Measurements from ENCODE around the gene METTL26.

The METTL26 gene

GRCh38 chr16:636206-637080, at the start of gene METTL26:
TSS of gene METTL26 (minus strand) at chr16:636305. CDS start at chr16:636290, 15 bp downstream.
- no peak for DNase-seq (ENCODE audit: extremely low read depth, low read depth)
- no peak for TF ChIP-seq CTCF (IDR thresholded peaks at IDR 0.05; ENCODE audit: low read depth, low read length, missing control alignments)
- peak within 1 kb of the TSS; percentile 87 for H3K4me3 ChIP-seq (replicated peaks; ENCODE audit: low read depth, low read length)

GRCh38 chr16:684961-685696, 49.0 kb upstream of the METTL26 start:
- H3K4me3 ChIP-seq (replicated peaks; ENCODE audit: low read depth, low read length) = no peak overlapping the region
- DNase-seq (ENCODE audit: extremely low read depth, low read depth) = no peak
- no peak for TF ChIP-seq CTCF (IDR thresholded peaks at IDR 0.05; ENCODE audit: low read depth, low read length, missing control alignments)

GRCh38 chr16:684071-684794, 48.1 kb upstream of the METTL26 start, which contains the start of gene JMJD8:
TSS of gene JMJD8 (minus strand) at chr16:684334. CDS start at chr16:684319, 15 bp downstream.
- peak; percentile 75 for DNase-seq (ENCODE audit: extremely low read depth, low read depth)
- no peak for TF ChIP-seq CTCF (IDR thresholded peaks at IDR 0.05; ENCODE audit: low read depth, low read length, missing control alignments)
- H3K4me3 ChIP-seq (replicated peaks; ENCODE audit: low read depth, low read length) = peak within 1 kb of the TSS; percentile 83

- TF ChIP-seq CTCF (IDR thresholded peaks at IDR 0.05; ENCODE audit: low read depth, low read length, missing control alignments) = no peak
- DNase-seq (ENCODE audit: extremely low read depth, low read depth) = no peak
- H3K4me3 ChIP-seq (replicated peaks; ENCODE audit: low read depth, low read length) = peak overlapping the region; percentile 83
These were observed 47.4 kb upstream of the METTL26 start for GRCh38 chr16:683396-684070.

- peak overlapping the region; percentile 83 for H3K4me3 ChIP-seq (replicated peaks; ENCODE audit: low read depth, low read length)
- no peak for TF ChIP-seq CTCF (IDR thresholded peaks at IDR 0.05; ENCODE audit: low read depth, low read length, missing control alignments)
- DNase-seq (ENCODE audit: extremely low read depth, low read depth) = no peak
These were observed 46.6 kb upstream of the METTL26 start for GRCh38 chr16:682493-683395.
